Colon (tissue), 2 donors: ENCODE measurements around the gene GPS1.

ENCODE experiments used
- FAIRE-seq: peaks from 2 replicates; lab custom pipeline; 2012; peaks lifted over from hg19 to GRCh38; lab: Jason Lieb, UNC
- donor health status: control.
- donor health status: control.

Gene GPS1

DNA sequence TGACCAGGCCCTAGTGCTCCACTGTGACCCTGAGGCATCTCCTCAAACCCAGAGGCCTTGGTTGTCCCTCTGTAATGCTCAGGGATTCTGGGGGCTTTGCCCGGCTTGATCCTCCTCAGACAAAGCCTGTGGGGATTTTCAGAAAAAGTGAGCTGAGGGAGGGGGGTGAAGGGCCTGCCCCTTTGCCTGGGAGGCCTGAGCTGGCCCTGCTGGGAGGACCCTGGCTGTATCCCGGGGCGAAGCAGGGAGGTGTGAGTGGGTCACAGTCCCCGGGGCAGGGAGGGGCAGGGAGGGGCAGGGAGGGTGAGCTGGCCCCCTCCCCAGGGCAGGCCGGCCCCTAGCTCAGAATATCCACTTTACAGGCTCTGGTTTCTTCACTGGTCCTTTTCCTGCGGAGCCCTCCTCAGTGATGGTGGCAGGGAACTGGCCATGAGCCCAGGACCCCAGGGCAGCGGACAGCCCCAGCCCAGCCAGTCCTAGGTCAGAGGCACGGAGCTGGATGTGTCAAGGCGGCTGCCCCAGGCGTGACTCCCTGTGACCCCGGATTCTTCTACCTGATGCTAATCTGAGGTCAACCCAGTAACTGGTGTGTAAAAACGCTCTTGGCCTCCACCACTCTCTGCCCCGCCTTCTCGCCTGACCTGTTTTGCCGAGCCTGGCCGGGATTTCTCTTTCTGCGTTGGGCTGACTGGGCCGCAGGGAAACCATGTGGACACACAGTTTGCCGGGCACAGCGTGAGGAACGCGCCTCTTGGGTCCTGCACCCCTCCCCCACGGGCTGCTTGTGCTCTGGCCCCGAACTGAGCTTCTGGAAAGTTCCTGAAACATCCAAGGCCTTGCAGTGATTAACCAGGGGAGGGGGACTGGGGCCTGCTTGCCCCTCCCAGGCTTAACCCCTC, 52.1 kb downstream of the GPS1 start:
- FAIRE-seq, result no peak

DNA sequence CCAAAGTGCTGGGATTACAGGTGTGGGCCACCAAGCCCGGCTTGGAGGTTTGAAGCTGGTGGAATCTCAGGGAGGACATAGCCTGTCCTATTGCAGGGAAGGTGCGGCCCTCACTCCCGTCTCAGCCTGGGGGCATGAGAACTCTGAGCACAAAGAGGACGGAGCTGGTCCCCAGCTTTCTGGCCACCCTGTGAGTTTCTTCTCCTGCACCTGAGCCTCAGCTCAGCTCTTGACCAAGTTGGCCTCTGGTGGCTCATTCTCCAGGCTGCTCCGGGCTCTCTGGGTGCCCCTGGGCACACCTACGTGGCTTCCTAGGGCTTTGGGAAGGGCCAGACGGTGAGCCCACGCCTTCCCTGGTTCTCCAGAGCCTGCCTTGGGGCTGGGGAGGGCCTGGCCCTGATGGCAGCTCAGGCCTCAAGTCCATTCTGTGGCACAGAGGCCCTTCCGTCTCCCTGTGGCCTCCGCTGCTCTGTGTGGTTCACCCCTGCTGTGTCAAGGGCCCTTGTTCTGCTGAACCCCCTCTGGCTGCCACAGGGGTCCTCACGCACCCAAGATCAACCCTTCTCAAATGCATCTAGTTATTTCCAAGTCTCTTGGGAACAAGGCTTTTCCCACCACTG, 53.2 kb downstream of the GPS1 start:
- FAIRE-seq, result no peak

DNA sequence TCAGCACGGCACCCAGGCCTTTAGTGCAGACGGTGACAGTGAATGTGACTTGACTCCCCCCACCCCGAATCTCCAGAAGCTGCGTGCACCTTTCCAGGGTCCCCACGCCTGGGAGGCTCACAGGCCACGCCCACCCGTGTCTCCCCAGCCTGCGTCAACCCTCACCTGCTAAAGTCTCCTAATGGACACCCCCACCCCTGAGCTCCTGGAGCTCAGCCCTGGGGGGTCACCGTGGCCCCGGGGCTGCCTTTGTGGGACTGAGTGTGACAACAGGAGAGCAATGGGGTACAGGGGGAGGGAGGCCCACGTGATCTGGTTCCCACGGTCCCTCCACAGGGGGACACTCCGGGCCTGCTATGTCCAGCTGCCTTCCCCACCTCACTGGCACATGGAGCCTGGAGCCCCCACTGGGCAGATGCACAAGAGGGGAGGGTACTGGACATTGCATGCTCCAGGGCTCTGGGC, 53.8 kb downstream of the GPS1 start:
- no peak for FAIRE-seq

DNA sequence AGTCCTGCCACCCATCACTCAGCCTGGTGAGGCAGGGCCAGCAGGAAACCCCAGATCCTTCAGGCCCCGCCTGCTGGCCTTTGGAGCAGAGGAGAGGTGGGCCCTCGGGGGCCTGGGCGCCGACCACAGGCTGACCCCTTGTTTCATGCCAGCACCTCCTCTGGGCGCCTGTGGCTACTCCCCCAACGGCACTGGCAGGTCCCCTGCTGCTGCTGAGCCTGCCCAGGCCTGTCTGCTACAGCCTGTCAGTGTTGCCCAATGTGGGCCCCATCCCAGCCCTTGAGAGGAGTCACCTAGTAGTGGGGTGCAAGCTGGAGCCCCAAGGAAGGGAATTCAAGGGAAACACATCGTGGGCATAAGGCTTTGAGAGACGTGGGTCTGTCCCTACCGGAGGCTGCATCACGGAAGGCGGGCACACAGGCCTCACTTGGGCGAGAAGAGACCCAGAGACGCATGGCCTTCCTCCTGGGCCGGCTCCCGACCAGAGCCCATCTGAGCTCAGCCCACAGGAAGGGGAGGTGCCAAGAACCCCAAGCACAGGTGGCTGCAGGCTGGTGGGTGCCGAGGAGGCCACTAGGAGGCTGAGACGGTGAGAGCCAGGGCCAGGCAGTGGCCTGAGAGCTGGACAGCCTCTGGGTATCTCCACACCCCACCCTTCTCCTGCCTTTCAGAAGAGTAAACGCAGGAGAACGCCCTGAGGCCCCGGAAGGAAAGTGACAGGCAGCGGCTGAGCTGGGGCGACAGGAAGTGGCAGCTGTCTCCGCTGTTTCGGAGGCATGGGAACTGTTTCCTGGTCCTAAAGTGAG, 54.4 kb downstream of the GPS1 start:
- no peak for FAIRE-seq

DNA sequence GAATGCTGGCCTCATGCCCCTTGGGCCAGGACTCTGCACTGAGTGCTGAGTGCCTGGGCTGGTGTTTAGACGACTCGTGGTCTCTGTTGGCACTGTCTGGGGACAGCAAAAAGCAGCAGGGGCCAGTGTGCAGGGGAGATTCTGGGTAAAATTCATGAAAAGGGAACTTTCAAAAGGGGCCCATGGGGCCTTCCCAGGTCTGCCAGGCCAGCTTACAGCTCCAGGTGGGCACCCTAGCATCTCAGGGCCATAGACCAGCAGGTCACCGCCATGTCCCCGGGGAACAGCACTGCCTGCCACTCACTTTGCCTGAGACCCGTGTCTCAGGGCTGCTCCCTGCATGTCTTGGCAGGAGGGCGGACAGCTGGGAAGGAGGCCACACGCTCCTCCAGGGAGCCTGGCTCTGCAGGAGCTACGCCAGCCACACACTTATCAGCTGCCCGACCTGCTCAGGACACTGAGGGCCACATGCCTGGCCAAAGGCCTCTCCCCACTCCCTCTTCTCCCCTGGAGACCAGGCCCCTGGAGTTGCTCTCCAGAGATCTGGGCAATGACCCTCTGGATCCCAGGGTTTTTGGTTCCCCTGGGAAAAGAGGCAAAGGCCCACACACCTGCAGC, 55.1 kb downstream of the GPS1 start:
- FAIRE-seq, result no peak
